ENCODE data around the gene CNTN6. TPM values are rescaled to one million over a fixed set of nuclear protein-coding genes. Genes with fewer than 3 reads are reported as not detected.

CNTN6 gene
- total and polyA plus RNA-seq, 2 of the 4 experiments (the other 2 are of a cell fraction), result not detected

DNA sequence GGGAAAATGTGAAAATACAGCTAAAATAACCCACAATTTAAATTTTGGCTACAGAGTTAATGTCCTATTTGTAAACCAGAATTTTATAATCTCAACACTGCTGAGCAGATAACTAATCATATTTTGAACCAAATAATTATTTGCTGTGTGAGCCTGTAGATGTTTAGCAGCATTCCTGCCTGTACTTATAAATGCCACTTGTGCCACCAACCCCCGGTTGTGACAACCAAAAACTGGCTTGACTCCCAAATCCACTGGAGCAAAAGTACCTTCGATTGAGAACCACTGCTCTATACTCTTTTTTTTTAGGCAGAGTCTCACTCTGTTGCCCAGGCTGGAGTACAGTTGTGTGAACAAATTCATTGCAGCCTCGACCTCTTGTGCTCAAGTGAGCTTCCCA lies 78.5 kb downstream of the CNTN6 start:
- H3K14ac ChIP-seq (replicated peaks; ENCODE audit: low read depth, low read length), result no peak overlapping the region
- no peak overlapping the region for H3K23ac ChIP-seq (ENCODE audit: low read depth, low read length)
- no peak overlapping the region for H3K9ac ChIP-seq (ENCODE audit: low read depth, low read length)
- H3K4me2 ChIP-seq (ENCODE audit: low read depth, low read length), result no peak overlapping the region
- TF ChIP-seq MXI1 (IDR thresholded peaks at IDR 0.05; ENCODE audit: borderline replicate concordance, low read depth, low read length) (no peak), RAD21 (IDR thresholded peaks at IDR 0.05; ENCODE audit: low read length) (no peak), MAZ (IDR thresholded peaks at IDR 0.05; ENCODE audit: borderline replicate concordance, low read depth, low read length) (no peak), ELK1 (IDR thresholded peaks at IDR 0.05; ENCODE audit: borderline replicate concordance, low read depth, low read length) (no peak), NFE2L2 (IDR thresholded peaks at IDR 0.05; ENCODE audit: low read depth, low read length) (no peak), BHLHE40 (IDR thresholded peaks at IDR 0.05; ENCODE audit: low read depth, low read length) (no peak), RFX5 (IDR thresholded peaks at IDR 0.05; ENCODE audit: low read depth, low read length) (no peak), POLR2A (IDR thresholded peaks at IDR 0.05; ENCODE audit: low read depth, low read length) (no peak), CTCF (conservative IDR thresholded peaks at IDR 0.05; ENCODE audit: low read depth, low read length) (no peak), MAFK (IDR thresholded peaks at IDR 0.05; ENCODE audit: low read depth, low read length) (no peak), FOS (IDR thresholded peaks at IDR 0.05; ENCODE audit: low read depth, low read length) (no peak), USF2 (IDR thresholded peaks at IDR 0.05; ENCODE audit: low read depth, low read length) (no peak), CEBPB (IDR thresholded peaks at IDR 0.05; ENCODE audit: low read depth, low read length) (no peak)
- no TSS peak for BruUV-seq (replicated peaks)
- no peak overlapping the region for H3K27ac ChIP-seq (ENCODE audit: insufficient read depth, low read length)
- no peak overlapping the region for H2AK5ac ChIP-seq (ENCODE audit: low read depth, low read length)
- no peak overlapping the region for H4K8ac ChIP-seq (ENCODE audit: low read depth in 2 of 2, low read length in 2 of 2)
- no peak for ATAC-seq (ENCODE audit: low read depth)
- no peak overlapping the region for H4K91ac ChIP-seq (ENCODE audit: insufficient read depth, low read depth, low read length)
- H3K9me3 ChIP-seq (ENCODE audit: control insufficient read depth, insufficient read depth, low read length), result peaks cover 4% of the 10 kb centered on the region; the same call in 1 of the 2 replicates
- H2BK20ac ChIP-seq (ENCODE audit: low read depth, low read length), result no peak overlapping the region
- H2BK5ac ChIP-seq (ENCODE audit: low read depth, low read length, poor library complexity, severe bottlenecking), result no peak overlapping the region
- dilution Hi-C loops (cut with HindIII; ENCODE audit: low sequenced_read_pairs, unreplicated experiment), result no loop called here
- no peak overlapping the region for H3K4ac ChIP-seq (ENCODE audit: low read depth, low read length)
- H2BK120ac ChIP-seq (ENCODE audit: low read depth, low read length), result no peak overlapping the region
- H3K9me1 ChIP-seq (ENCODE audit: insufficient read depth, low read length), result no peaks in the 10 kb centered on the region
- no peak overlapping the region for H2AFZ ChIP-seq (replicated peaks; ENCODE audit: low read length, poor library complexity)
- in situ Hi-C loops (cut with MboI; ENCODE audit: low sequenced_read_pairs), result no loop called here
- H3K36me3 ChIP-seq (ENCODE audit: control insufficient read depth, insufficient read depth, low read length), result no peaks in the 10 kb centered on the region
- no peak overlapping the region for H2BK15ac ChIP-seq (ENCODE audit: low read depth, low read length)
- 20% methylated on average over 1 of the region's 3 CpGs; no CpG with 5 or more reads in 1 of the 2 experiments for WGBS, 2 experiments (ENCODE audit: extremely low coverage in 2 of 2, insufficient read length in 1 of 2)
- ChIA-PET CTCF (no interaction called here), POLR2A (ENCODE audit: unreplicated experiment) (no interaction called here)
- no peak overlapping the region for H4K5ac ChIP-seq (ENCODE audit: low read depth, low read length)
- H3K56ac ChIP-seq (ENCODE audit: extremely low read depth, insufficient read depth, low read length), result no peak overlapping the region
- no peaks in the 10 kb centered on the region for H4K20me1 ChIP-seq (ENCODE audit: insufficient read depth, low read length)
- no peaks in the 10 kb centered on the region for H3K79me1 ChIP-seq (ENCODE audit: low read depth in 1 of 2, low read length in 2 of 2)
- H3K18ac ChIP-seq (ENCODE audit: low read depth, low read length), result no peak overlapping the region
- no peak for DNase-seq
- H3K4me1 ChIP-seq (ENCODE audit: control insufficient read depth, insufficient read depth, low read length), result no peaks in the 10 kb centered on the region
- no peak overlapping the region for H3K4me3 ChIP-seq (ENCODE audit: insufficient read depth, low read depth, low read length)
- H3K27me3 ChIP-seq (ENCODE audit: control insufficient read depth, insufficient read depth, low read length), result no peaks in the 10 kb centered on the region
- H2AK9ac ChIP-seq (replicated peaks; ENCODE audit: low read depth, low read length, poor library complexity), result no peak overlapping the region
- intact Hi-C loops (cut with micrococcal nuclease), result no loop called here
